GM19468 (cell line): ENCODE results near the gene PGAP1.

Experiments used
- ATAC-seq: cut with Tn5 transposase; IDR thresholded peaks from one replicate; pipeline ENCODE4 v1.9.1; 2021; ENCODE audit warnings: mild to moderate bottlenecking, moderate library complexity, moderate number of reproducible peaks; ENCODE audit not compliant: unreplicated experiment; ENCODE audit errors: extremely low read depth

The PGAP1 gene

DNA sequence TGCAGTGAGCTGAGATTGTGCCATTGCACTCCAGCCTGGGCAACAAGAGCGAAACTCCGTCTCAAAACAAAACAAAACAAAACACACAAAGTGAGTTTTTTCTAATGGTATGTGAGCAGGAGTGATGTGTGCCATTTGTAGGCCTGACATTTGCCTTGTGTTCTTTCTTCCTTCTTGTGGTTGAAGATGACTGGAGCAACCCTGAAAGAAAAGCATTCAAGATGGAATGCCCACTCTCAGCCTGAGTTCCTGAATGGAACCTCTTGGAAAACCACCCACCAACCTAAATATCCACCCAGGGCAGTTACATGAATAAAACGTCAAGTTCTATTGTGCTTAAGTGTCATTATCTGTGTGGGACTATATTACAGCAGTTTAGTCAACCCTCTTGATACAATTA lies 26.5 kb downstream of the PGAP1 start:
- ATAC-seq: no peak

DNA sequence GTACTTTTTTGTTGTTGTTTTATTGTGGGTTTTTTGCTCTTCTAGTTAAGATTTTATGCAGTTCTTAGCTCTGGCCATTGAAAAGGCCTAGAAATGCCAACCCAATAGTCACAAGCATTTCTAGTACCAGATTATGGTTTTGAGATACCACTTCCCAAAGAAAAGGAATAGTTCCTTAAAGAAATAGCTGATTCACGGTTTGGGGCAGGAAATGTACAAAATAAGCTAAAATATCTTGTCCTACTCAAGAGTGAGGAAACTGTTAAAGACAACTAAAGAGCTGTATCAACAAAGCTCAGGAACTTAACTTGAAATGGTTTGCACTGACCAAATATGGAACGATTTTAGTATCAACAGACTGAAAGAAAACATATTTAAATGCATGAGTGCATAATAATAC lies 35.4 kb downstream of the PGAP1 start:
- no peak for ATAC-seq

DNA sequence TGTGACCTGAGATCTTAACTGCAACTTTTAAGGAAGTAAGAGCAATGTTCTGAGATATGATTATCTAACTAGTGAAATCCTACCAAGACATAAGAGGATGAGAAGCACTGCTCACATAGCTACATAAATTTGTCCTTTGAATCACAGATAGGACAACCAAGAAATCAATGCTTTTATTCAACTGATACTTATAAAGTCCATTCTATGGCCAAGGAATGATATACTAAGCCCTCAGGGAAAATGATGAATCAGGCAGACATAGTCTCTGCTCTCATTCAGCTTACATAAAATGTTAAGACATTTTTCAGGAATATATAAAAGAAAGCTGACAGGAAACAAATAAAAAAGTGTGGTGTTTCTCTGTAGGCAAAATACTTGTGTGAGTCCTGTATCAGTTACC lies 39.1 kb downstream of the PGAP1 start:
- no peak for ATAC-seq

DNA sequence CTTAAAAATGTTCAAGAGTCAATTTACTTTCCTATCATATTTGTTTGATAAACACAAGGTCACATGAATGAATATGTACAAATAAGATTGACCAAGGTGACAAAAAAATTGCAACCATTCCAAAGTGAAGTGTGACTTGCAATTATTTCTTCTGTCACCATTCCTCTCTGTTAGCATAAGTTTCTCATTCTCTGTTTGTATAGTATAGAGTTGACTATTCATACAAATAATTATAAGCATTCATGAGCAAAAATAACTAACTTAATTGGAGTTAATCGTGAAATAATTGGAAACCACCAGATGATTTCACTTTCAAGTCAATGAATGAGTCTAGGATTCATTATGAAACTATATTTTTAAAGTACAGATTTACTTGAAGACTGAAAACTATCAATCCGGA lies 42.1 kb downstream of the PGAP1 start:
- no peak for ATAC-seq

DNA sequence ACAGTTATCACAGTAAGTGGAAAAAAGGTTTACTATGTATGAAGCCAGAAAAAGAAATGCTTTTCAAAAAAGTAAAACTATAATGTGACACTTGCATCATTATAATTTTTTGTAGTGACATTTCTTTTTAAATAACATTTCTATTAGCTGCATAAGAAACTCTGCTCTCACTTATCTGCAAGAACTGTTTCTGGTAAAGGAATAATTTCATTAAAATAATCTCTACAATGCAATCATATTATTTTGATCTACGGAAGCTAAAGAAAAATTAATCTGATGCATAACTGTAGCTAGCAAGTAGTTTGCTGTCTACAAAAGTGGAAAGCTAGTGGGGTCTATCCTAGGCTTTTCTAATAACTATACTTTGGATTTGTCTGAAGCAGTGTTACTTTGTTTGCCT lies 50.1 kb downstream of the PGAP1 start:
- ATAC-seq: no peak

DNA sequence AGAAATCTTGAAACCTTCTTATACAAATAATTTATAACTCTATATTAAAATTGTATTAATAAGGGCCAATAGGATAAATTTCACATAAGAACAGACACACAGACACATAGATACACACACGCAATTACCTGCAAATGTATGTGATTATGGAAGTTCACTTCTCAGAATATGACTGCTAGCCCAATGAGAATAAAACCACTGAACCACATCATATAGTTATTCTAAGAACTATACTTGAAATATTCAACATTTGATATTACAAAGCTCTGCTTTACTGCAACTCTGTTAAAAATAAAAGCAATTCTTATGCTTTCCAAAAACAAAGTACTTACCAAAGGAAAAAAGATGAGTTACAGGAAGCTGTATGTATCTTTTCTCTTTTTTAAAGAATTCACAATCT lies 51.1 kb downstream of the PGAP1 start:
- no peak for ATAC-seq

DNA sequence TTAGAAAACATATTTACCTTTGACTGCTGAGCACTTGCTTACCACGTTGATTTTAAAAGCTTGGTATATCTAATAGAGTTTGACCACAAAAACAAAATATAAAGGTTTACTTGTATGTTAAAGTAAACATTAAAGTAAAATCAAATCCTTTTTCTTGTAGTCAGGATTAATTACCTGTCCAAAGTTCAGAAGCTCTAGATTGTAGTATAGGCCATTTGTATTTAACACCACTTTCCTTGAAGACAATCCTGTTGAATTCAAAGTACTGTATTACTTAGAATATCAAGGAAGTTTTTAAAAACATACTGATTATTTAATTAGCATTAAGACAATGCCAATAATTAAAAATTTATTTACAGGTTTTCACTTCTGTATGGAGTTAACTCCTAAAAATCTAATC lies 53.0 kb downstream of the PGAP1 start:
- no peak for ATAC-seq

DNA sequence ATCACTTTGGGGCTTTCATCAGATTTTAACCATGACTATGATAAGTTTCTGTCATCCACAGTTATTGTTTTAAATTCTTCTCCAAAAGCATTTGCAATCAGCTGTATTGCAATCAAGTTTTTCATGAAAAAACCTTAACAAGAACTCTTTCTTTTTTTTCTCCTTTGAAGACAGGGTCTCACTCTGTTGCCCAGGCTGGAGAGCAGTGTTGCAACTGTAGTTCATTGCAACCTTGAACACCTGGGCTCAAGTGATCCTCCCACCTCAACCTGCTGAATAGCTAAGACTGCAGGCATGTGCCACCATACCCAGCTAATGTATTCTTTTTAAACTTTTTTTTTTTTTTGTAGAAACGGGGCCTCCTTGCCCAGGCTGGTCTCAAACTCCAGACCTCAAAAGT lies 71.9 kb downstream of the PGAP1 start:
- no peak for ATAC-seq

DNA sequence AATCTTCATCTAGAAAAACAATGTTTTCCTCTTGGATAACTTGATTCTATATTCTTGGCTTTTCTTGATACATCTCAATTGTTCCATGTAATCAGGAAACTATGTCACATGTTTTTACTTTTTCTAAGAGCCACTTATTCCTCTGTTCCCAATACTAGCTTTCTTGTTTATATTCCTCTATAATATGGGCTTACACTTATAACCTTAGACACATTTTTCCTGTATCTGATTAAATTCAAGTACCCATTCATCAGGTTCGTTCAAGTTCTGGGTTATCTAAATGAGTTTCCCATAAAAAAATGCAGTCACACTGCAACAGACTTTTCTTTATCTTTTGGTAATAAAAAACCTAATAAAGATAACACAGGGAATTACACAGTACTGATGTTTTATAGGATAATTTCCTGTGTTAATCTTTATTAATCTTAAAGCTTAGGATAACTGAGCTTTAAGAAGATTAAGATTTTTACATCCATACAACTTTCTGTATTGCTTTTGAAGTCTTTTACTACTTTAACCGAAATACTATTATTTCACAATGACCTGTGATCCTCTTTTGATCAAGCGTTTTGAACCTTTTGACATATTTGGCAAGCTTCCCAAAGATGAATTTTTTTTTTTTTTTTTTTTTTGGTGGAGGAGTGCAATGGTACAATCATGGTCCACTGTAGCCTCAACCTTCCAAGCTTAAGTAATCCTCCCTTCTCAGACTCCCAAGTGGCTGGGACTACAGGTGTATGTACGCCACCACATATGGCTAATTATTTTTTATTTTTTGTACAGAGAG lies 73.0 kb downstream of the PGAP1 start:
- no peak for ATAC-seq

DNA sequence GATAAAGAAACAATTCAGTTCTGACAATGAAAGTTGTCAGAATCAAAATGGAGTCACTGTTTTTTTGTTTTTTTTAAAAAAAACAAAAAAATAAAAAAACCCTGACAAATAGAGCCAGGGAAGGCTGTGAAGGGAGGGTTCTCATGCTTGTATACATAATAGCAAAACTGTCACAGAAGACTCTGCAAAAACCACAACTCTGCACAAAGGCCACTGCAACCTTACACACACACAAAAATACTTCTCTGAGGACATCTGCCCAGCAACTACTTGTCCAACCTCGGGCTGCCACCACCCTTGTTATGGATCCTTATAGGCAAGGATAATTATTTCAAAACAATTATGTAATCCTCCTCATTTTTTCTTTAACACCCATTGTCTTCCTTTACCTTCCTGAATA lies 75.4 kb downstream of the PGAP1 start:
- ATAC-seq: no peak

DNA sequence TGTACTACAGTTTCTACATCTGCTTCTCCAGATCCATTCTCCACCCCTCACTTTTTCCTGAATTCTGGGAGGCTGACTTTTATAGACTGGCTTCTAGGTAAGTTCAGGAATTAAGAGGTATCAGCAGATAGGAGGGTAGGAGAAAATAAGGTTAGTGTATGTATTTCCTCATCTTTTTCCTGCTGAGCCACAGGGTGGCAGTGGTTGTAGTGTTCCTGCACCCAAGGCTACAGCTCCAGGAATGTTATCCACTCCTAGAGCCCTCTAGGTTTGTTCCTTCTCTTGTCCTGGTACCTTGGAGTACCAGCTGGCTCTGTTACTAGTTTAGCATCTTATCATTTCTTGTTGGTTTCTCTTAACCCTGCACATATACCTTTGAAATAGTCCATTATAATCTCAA lies 76.6 kb downstream of the PGAP1 start:
- ATAC-seq: no peak

DNA sequence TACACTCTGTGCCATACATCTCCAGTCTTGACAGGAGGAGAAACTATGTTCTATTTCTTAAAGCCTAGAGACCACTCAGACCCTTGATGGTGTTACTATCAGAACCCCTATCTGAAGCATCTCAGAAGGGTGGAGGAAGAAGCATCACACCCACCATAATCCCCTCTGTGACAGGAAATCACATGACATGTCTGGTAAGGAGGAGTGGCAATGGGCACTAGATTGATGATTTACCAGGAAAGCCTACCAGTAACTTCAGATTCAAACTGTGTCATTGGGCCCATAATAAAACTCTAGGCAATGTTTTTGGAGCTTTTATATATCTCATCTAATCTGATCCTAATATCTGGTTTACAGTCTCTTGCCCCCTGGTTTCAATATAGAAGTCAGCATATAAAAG lies 80.2 kb downstream of the PGAP1 start:
- no peak for ATAC-seq

DNA sequence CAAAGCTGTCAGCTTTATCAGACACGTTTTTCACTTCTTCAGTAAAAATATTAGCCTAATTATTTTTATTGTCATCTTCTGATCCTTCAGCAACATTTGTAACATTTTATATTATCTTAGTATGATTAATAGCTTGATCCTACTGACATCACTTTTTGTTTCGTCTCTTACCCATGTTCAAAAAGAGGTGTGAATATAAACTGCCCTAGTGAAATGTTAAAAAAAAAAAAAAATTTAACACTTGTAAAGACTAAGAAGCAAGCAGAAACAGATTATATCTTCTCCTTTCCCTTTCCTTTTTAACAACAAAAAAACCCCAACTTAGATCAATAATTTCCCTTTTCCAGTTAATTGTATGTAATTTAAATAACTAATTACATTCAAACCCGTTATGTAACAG lies 81.1 kb downstream of the PGAP1 start:
- ATAC-seq: no peak

DNA sequence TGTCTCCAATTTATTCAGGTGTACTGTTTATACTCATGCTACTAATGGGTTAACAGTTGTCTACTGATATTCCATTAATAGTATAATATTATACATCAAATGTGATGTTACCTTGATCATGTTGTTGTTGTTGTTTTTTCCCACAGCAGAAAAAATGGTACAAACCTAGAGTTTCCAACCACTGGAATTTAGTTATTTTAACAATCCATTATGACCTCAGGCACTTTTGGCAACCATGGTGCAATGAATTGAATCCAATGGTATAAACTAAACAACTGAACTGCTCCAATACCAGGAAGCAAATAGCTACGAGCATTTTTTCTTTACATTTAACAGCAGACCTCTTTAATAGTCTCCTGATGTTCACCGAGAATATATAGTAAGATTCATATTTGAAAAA lies 86.3 kb downstream of the PGAP1 start:
- no peak for ATAC-seq

DNA sequence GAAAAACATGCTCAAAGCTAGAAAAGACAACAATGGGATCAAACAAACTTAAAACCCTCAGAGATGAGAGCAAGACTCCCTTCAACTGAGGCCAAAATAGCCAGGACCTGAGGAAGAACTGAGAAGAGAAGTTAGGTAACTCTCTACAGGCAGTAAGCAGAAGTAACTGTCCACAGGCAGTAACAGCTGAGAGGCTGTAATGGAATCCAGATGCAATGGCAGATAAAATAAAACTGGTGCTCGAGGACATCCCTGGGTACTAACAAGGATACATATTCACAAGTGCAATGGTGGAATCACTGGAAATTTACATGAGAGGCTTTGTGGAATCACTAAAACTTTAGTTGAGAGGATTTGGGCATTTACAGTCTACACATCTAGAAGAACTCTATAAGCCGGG lies 86.9 kb downstream of the PGAP1 start:
- ATAC-seq: no peak

DNA sequence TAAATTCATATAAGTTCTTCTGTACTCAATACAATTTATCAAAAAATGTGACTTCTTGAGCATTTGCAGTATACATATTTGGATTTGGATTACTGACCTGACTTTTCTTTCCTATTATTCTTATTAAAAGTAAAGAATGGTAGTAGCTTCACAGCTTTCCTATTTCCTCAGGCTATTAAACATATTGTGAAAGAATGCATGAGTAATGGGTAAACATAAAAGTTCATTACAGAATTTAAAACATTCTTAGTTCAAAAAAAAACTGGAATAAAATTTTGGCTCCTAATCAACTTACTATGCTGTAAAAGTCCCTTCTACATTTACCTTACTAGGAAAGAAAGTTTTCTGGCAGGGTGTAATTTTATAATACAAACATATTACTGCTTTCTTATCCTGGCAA lies 90.1 kb downstream of the PGAP1 start:
- ATAC-seq: no peak

DNA sequence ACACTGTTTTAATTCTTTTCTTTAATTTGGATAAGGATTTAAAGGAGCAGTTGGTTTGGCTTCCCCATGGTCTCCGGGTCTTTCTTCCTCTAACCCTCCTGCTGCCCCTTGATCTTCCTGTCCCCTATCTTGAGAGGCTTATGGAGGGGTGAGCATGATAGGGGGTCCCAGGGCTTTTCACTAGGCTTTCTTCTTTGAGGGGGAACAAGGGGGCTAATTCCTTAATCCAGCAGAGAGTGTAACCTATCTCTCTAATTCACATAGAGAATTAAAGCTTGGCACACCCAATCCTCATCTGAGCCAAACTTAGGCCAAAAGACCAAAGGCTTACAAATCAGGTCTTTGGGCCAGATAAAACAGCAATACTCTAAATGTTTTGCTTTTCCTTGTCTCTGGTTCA lies 95.8 kb downstream of the PGAP1 start:
- no peak for ATAC-seq

DNA sequence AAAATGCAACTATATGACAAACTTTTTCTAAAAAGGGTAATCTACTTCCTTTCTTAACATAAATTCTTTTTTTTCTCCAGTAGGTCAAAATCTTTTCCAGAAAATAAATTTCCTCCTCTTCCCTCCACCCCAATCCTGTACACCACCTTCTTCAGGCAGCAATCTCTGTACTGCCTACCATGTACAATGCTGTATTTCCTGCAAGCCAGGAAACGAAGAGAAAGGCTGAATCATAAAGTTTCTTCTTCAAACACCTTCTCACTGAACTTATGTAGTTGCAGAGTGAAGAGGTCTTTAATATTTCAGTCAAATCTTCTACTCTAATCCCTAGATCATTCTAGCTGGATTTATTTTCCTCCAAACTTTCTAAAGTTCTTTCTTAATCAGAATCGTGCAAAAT lies 99.2 kb downstream of the PGAP1 start:
- no peak for ATAC-seq

DNA sequence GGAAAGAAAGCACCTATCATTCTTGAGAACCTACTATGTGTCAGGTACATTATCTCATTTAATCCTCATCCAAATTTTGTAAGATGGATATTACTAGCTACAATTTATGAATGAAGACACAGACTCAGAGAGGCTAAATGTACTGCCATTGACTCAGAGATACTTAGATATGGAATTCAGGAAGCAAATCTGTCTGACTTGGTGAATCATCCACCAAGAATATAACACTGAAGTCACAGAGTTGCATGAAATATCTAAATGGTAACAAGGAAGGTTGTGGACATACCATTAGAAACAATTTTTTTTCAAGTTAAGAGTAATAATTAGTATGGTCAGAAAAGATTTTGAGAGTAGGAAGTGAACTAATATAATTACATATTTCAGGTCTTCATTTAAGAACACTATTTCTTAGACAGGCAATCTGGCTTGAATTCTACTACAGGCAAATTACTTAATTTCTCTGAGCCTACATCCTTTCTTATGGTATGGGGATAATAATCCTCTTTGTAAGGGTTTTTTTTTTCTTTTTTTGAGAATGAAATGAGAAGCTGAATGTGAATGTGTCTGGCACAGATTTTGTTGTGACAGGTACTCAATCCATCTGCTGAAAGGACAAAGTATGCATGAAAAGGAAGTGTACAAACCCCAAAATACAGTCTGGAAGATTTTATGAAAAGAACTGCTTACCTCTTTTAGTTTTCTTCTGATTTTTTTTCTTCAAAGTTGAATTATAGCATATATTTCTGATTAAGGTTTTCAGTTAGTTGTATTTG lies 102.6 kb downstream of the PGAP1 start:
- no peak for ATAC-seq

DNA sequence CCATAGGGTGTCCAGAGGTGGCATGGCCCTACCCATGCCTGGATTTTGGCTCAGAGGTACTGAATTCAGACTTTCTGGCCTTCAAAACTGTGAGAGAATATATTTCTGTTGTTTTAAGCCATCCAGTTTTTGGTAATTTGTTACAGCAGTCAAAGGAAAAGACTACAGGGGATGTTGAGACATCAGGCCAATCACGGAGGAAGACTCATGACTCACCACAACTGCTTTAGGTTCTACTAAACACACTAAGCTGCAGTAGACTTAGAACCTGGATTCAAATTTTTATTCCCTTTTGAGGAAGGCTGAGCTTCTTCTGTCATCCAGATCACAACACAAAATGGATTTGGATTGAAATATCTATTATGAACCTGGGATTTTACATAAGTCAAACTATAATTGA lies 105.3 kb downstream of the PGAP1 start:
- ATAC-seq: no peak

DNA sequence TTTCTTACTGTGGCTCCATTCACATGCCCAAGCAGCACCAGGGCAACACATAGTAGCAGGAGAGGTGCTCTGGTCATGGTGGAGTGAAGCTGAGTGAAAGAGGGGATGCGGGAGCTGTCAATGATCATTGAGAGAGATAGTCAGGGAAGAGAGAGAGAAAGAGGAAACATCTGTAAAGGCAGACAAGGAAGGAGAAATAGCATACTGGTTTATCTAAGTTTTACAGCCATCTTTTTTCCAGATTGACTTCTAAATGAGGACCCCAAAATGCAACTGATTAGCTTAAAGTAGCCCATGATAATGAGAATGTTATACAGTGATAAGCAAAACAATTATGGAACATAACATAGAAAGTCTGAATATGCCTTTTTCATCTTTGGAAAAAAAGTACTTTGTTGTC lies 117.2 kb downstream of the PGAP1 start, which contains the start of gene C2orf66:
Gene C2orf66 (minus strand): TSS at position 96 of the 400 bp plus-strand sequence. CDS start 19 bp downstream, at position 77.
- ATAC-seq: no peak
